Astrocyte (in vitro differentiated cells and primary cell): ENCODE results near the gene CELF2. TPM values are rescaled to one million over a fixed set of nuclear protein-coding genes. Genes with fewer than 3 reads are reported as not detected.
A peak's percentile ranks its signal among the peaks of the same experiment; 100 is the strongest.

Experiments used
- DNase-seq: peaks from one replicate; pipeline ENCODE4 v3.0.0-alpha.2; 2010; ENCODE audit warnings: low read depth
- FAIRE-seq: peaks from 2 replicates; lab custom pipeline; 2011; peaks lifted over from hg19 to GRCh38; lab: Jason Lieb, UNC
- H2AFZ ChIP-seq: 2 replicates; pipeline ENCODE4 v1.6.0; 2012; ENCODE audit warnings: low read depth, low read length, inconsistent platforms
- H3K27ac ChIP-seq: 2 replicates; pipeline ENCODE4 v1.5.1; 2011; ENCODE audit warnings: low read depth, low read length, inconsistent platforms
- H3K27me3 ChIP-seq: 2 replicates; pipeline ENCODE4 v1.6.0; 2011; ENCODE audit warnings: low read length, inconsistent platforms; ENCODE audit not compliant: insufficient read depth
- H3K36me3 ChIP-seq: 2 replicates; pipeline ENCODE4 v1.5.1; 2011; ENCODE audit warnings: low read length, inconsistent platforms; ENCODE audit not compliant: insufficient read depth
- H3K4me1 ChIP-seq: 2 replicates; pipeline ENCODE4 v1.5.1; 2011; ENCODE audit warnings: low read length, inconsistent platforms; ENCODE audit not compliant: insufficient read depth
- H3K4me2 ChIP-seq: 2 replicates; pipeline ENCODE4 v1.6.0; 2012; ENCODE audit warnings: low read length, inconsistent platforms
- H3K4me3 ChIP-seq: 2 replicates; pipeline ENCODE4 v1.5.1; 2011; ENCODE audit warnings: low read depth, mild to moderate bottlenecking, low read length, inconsistent platforms; ENCODE audit not compliant: insufficient read depth
- H3K79me2 ChIP-seq: 2 replicates; pipeline ENCODE4 v1.6.0; 2012; ENCODE audit warnings: mild to moderate bottlenecking, low read length, inconsistent platforms; ENCODE audit not compliant: insufficient read depth
- H3K9ac ChIP-seq: 2 replicates; pipeline ENCODE4 v1.6.0; 2012; ENCODE audit warnings: mild to moderate bottlenecking, low read length, inconsistent platforms
- H3K9me3 ChIP-seq: 2 replicates; pipeline ENCODE4 v1.5.1; 2012; ENCODE audit warnings: low read depth, mild to moderate bottlenecking, low read length, inconsistent platforms; ENCODE audit not compliant: insufficient read depth
- H4K20me1 ChIP-seq: 2 replicates; pipeline ENCODE4 v1.6.0; 2012; ENCODE audit warnings: low read length, inconsistent platforms; ENCODE audit not compliant: insufficient read depth
- H3K27ac Mint-ChIP-seq: one replicate; pipeline ENCODE4 v1.8.0; 2021; ENCODE audit warnings: mild to moderate bottlenecking, mixed read lengths; ENCODE audit not compliant: unreplicated experiment
- H3K27me3 Mint-ChIP-seq: one replicate; pipeline ENCODE4 v1.8.0; 2021; ENCODE audit warnings: low read depth, mixed read lengths; ENCODE audit not compliant: unreplicated experiment
- H3K36me3 Mint-ChIP-seq: one replicate; pipeline ENCODE4 v1.8.0; 2021; ENCODE audit warnings: low read depth, mixed read lengths; ENCODE audit not compliant: unreplicated experiment
- H3K4me1 Mint-ChIP-seq: one replicate; pipeline ENCODE4 v1.8.0; 2021; ENCODE audit warnings: low read depth, mixed read lengths; ENCODE audit not compliant: unreplicated experiment
- H3K4me3 Mint-ChIP-seq: one replicate; pipeline ENCODE4 v1.8.0; 2021; ENCODE audit warnings: mild to moderate bottlenecking, moderate library complexity, mixed read lengths; ENCODE audit not compliant: unreplicated experiment
- H3K9me3 Mint-ChIP-seq: one replicate; pipeline ENCODE4 v1.8.0; 2021; ENCODE audit warnings: mild to moderate bottlenecking, mixed read lengths; ENCODE audit not compliant: unreplicated experiment
- EZH2 ChIP-seq: IDR thresholded peaks from 2 replicates; pipeline ENCODE4 v1.6.1; 2012; ENCODE audit warnings: mild to moderate bottlenecking, low read length, inconsistent platforms; ENCODE audit not compliant: insufficient read depth
- total RNA-seq: library from RNA; stranded (reverse); gene quantifications from 2 replicates; pipeline ENCODE4 v1.2.1, GENCODE V29; 2021
- TF ChIP-seq, protein P1 (sequence below): IDR thresholded peaks from 2 replicates; pipeline ENCODE4 v1.5.1; 2011; ENCODE audit warnings: low read depth, mild to moderate bottlenecking, inconsistent platforms, low read length, moderate library complexity; ENCODE audit not compliant: insufficient read depth

CELF2 gene
- total RNA-seq, 1 donor from 2014 or later, result 76.1 TPM

DNA sequence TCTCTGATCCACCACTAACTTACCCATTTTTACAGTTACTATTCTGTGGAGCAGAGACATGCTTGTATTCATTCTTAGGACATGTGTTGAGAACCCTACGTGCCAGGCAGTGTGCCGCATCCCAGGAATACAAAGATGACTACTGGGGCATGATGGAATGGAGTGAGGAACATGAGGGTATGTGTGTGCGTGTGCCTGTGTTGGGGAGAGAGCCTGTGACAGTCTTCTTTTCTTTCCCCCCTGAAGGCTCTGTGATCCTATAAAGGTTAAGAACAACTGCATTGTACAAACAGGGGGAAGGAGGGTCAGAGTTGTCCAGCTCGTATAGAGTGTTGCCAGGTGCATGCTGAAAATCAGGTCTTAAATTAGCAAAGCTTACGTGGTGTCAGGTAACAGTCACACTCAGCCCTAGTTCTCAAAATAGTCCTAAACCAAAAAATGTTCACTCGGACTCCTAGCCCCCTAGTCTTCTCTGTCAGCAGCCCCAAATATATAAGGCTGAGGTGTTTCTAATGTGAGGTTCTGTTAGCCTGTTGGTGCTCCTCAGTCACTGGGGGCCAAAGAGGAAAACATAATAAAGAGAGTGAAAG lies 161.9 kb downstream of the CELF2 start:
- peaks cover 6% of the 10 kb centered on the region for H3K36me3 Mint-ChIP-seq
- no peaks in the 10 kb centered on the region for H3K9me3 Mint-ChIP-seq
- no peak for DNase-seq
- Histone ChIP-seq H3K9me3 (no peaks in the 10 kb centered on the region), H3K4me1 (peaks cover 8% of the 10 kb centered on the region), H3K27ac (no peak overlapping the region), H3K4me3 (no peak overlapping the region), H2AFZ (no peak overlapping the region), H3K9ac (no peak overlapping the region), H4K20me1 (no peaks in the 10 kb centered on the region), H3K27me3 (no peaks in the 10 kb centered on the region), H3K4me2 (no peak overlapping the region), H3K79me2 (no peaks in the 10 kb centered on the region), H3K36me3 (no peaks in the 10 kb centered on the region)
- H3K27ac Mint-ChIP-seq, result no peak overlapping the region
- H3K4me3 Mint-ChIP-seq, result no peak overlapping the region
- H3K27me3 Mint-ChIP-seq, result no peaks in the 10 kb centered on the region
- peaks cover 31% of the 10 kb centered on the region for H3K4me1 Mint-ChIP-seq
- TF ChIP-seq, protein P1, sequence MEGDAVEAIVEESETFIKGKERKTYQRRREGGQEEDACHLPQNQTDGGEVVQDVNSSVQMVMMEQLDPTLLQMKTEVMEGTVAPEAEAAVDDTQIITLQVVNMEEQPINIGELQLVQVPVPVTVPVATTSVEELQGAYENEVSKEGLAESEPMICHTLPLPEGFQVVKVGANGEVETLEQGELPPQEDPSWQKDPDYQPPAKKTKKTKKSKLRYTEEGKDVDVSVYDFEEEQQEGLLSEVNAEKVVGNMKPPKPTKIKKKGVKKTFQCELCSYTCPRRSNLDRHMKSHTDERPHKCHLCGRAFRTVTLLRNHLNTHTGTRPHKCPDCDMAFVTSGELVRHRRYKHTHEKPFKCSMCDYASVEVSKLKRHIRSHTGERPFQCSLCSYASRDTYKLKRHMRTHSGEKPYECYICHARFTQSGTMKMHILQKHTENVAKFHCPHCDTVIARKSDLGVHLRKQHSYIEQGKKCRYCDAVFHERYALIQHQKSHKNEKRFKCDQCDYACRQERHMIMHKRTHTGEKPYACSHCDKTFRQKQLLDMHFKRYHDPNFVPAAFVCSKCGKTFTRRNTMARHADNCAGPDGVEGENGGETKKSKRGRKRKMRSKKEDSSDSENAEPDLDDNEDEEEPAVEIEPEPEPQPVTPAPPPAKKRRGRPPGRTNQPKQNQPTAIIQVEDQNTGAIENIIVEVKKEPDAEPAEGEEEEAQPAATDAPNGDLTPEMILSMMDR, result no peak
- TF ChIP-seq EZH2, result no peak
- FAIRE-seq, result no peak

DNA sequence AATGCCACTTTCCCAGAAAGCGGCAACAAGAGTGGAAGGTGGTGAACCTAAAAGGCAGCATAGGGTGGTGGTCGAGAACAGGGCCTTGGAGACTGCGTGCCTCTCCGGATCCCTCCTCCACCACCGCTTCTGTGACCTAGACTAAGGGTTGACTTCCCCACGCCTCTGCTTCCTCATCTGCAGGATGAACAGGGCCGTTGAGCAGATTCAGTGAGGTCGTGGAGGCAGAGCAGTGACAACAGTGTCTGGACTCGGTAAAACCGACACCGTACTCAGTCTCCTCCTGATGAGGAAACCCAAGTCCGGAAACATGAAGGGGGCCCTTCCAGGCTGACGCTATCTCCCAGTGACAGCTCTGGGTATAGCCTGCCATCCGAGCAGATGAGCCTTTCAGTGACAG lies 162.6 kb downstream of the CELF2 start:
- DNase-seq, result no peak
- Histone ChIP-seq H3K4me3 (no peak overlapping the region), H3K9ac (no peak overlapping the region), H3K27ac (no peak overlapping the region), H3K4me1 (peaks cover 8% of the 10 kb centered on the region), H3K9me3 (no peaks in the 10 kb centered on the region), H3K79me2 (no peaks in the 10 kb centered on the region), H3K27me3 (no peaks in the 10 kb centered on the region), H3K4me2 (no peak overlapping the region), H4K20me1 (no peaks in the 10 kb centered on the region), H3K36me3 (no peaks in the 10 kb centered on the region), H2AFZ (no peak overlapping the region)
- Mint-ChIP-seq H3K9me3 (peaks cover 2% of the 10 kb centered on the region), H3K4me1 (peaks cover 25% of the 10 kb centered on the region), H3K27ac (no peak overlapping the region), H3K27me3 (no peaks in the 10 kb centered on the region), H3K4me3 (no peak overlapping the region), H3K36me3 (peaks cover 9% of the 10 kb centered on the region)
- TF ChIP-seq, protein P1, result no peak
- no peak for TF ChIP-seq EZH2
- no peak for FAIRE-seq

DNA sequence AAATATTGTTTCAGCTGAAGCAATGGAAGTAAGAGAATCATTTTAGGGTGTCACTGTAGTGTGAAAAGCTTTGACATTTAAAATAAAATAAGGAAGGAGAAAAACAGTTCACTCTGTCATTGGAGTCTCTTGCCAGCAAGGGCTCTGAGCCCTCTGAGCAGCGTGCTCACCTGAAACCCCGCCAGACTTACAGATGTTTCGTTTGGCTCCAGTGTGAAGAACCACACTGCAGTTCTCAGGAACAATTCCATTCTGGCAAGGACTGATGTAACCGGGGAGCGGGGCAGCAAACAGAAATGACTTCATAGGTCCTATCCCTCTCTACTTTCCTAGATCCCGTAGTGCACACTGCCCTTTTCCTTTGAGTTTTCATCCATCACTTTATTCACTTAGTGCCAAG lies 164.3 kb downstream of the CELF2 start:
- Mint-ChIP-seq H3K4me1 (peaks cover 23% of the 10 kb centered on the region), H3K27me3 (no peaks in the 10 kb centered on the region), H3K36me3 (peaks cover 15% of the 10 kb centered on the region), H3K27ac (no peak overlapping the region), H3K4me3 (no peak overlapping the region), H3K9me3 (peaks cover 10% of the 10 kb centered on the region)
- H4K20me1 ChIP-seq, result no peaks in the 10 kb centered on the region
- peaks cover 8% of the 10 kb centered on the region for H3K4me1 ChIP-seq
- DNase-seq (peak; percentile 14), FAIRE-seq (no peak)
- H3K36me3 ChIP-seq, result no peaks in the 10 kb centered on the region
- TF ChIP-seq, protein P1, result no peak
- TF ChIP-seq EZH2, result no peak
- H2AFZ ChIP-seq, result no peak overlapping the region
- H3K9me3 ChIP-seq, result no peaks in the 10 kb centered on the region
- no peak overlapping the region for H3K9ac ChIP-seq
- no peak overlapping the region for H3K4me3 ChIP-seq
- no peak overlapping the region for H3K27ac ChIP-seq
- H3K4me2 ChIP-seq, result no peak overlapping the region
- H3K27me3 ChIP-seq, result no peaks in the 10 kb centered on the region
- H3K79me2 ChIP-seq, result no peaks in the 10 kb centered on the region
